Left ventricle myocardium inferior (tissue), 1 donor: ENCODE measurements around the gene MGAT4A. TPM values are rescaled to one million over a fixed set of nuclear protein-coding genes. Genes with fewer than 3 reads are reported as not detected.

ENCODE experiments used
- DNase-seq: peaks from one replicate; pipeline ENCODE4 v3.0.0-alpha.2; 2020
- H3K27ac ChIP-seq: fragments of 200-600 bp; replicated peaks from 2 replicates; pipeline ENCODE4 v1.8.0; 2021
- H3K27me3 ChIP-seq: fragments of 200-600 bp; 2 replicates; pipeline ENCODE4 v1.8.0; 2021; ENCODE audit warnings: low read depth
- H3K36me3 ChIP-seq: fragments of 200-600 bp; 2 replicates; pipeline ENCODE4 v1.8.0; 2021
- H3K4me1 ChIP-seq: fragments of 200-600 bp; 2 replicates; pipeline ENCODE4 v1.8.0; 2021
- H3K4me3 ChIP-seq: fragments of 200-600 bp; 2 replicates; pipeline ENCODE4 v1.8.0; 2021; ENCODE audit warnings: mild to moderate bottlenecking, moderate library complexity
- H3K9me3 ChIP-seq: fragments of 200-600 bp; replicated peaks from 2 replicates; pipeline ENCODE4 v1.8.0; 2021
- intact Hi-C: fragments of 100-400 bp; cut with micrococcal nuclease; formaldehyde crosslinking; loops from one replicate; pipeline ENCODE4 v1.11.0; 2022
- total RNA-seq: library from RNA; stranded (reverse); fragmentation: NEBNext Ultra II Directional; extraction: Animal tissue kit (Norgen Biotek cat#: 25700); gene quantifications from one replicate; pipeline ENCODE4 v1.2.1, GENCODE V29; 2021
- TF ChIP-seq, protein P1 (sequence below): fragments of 200-600 bp; IDR thresholded peaks from 2 replicates; pipeline ENCODE4 v1.8.0; 2021; ENCODE audit warnings: antibody characterized with exemption, mild to moderate bottlenecking, borderline replicate concordance
- donor health status: DM: no; HTN: yes; CAD: no; lungs with severe emphysema.

Gene MGAT4A
- total RNA-seq, 1 donor from 2014 or later, result 18.4 TPM

DNA sequence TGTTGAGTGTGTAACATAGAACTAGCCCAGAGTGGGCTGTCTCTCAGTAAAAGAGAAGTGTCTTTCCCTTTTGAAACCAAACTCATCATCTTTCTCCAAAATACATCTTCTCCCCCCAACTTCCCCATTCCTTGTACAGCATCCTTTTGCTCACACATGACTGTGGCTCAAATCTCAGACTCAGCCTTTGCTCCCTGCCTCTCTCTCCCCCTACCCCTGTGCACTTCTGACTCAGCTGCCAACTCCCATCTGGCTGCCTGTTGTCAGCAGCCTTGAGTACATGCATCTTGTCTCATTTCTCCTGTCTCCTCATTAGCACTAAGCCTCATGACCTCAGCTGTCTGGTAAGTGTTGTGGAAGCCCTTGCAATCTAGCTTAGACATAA lies 18.1 kb upstream of the MGAT4A start:
- DNase-seq, result no peak
- Histone ChIP-seq H3K9me3 (no peaks in the 10 kb centered on the region), H3K27me3 (peaks cover 5% of the 10 kb centered on the region), H3K36me3 (no peaks in the 10 kb centered on the region), H3K4me1 (peaks cover 7% of the 10 kb centered on the region), H3K4me3 (no peak overlapping the region), H3K27ac (no peak overlapping the region)
- intact Hi-C loops, result no loop called here
- TF ChIP-seq, protein P1, sequence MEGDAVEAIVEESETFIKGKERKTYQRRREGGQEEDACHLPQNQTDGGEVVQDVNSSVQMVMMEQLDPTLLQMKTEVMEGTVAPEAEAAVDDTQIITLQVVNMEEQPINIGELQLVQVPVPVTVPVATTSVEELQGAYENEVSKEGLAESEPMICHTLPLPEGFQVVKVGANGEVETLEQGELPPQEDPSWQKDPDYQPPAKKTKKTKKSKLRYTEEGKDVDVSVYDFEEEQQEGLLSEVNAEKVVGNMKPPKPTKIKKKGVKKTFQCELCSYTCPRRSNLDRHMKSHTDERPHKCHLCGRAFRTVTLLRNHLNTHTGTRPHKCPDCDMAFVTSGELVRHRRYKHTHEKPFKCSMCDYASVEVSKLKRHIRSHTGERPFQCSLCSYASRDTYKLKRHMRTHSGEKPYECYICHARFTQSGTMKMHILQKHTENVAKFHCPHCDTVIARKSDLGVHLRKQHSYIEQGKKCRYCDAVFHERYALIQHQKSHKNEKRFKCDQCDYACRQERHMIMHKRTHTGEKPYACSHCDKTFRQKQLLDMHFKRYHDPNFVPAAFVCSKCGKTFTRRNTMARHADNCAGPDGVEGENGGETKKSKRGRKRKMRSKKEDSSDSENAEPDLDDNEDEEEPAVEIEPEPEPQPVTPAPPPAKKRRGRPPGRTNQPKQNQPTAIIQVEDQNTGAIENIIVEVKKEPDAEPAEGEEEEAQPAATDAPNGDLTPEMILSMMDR, result no peak

DNA sequence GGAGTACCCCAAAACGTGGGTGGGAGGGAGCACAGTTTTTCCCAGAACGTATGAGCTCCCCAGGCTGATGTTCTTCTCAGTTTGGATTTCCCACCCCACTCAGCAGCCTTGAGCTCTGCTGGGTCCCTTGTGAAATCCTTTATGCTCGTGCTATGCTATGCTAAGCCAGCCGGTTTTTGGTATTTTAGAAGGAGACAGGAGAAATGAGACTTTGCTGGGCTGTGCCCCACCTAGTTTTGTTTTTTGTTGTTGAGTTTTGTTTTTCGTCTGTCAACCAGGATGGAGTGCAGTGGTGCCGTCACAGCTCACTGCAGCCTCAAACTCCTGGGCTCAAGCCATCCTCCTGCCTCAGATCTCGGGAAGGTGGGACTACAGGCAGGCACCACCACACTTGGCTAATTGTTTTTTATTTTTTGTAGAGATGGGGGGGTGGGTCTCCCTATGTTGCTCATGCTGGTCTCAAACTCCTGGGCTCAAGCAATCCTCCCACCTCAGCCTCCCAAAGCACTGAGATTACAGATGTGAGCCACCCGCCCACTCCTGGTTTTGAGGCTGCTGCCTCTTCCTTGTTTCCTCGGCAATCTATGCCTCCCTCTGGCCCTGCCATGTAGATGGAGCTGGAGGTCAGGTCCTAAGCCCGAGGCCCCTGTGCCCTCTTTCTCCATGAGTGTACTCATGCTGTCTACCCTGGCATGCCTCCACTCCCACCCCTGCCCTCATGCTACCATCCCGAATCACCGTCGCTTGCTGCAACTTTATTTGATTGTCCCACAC lies 17.5 kb upstream of the MGAT4A start:
- no peaks in the 10 kb centered on the region for H3K9me3 ChIP-seq
- DNase-seq, result no peak
- H3K4me1 ChIP-seq, result peaks cover 12% of the 10 kb centered on the region
- intact Hi-C loops, result no loop called here
- TF ChIP-seq, protein P1, result no peak
- no peaks in the 10 kb centered on the region for H3K27me3 ChIP-seq
- no peaks in the 10 kb centered on the region for H3K36me3 ChIP-seq
- peak overlapping the region; percentile 19 for H3K27ac ChIP-seq
- H3K4me3 ChIP-seq, result no peak overlapping the region

DNA sequence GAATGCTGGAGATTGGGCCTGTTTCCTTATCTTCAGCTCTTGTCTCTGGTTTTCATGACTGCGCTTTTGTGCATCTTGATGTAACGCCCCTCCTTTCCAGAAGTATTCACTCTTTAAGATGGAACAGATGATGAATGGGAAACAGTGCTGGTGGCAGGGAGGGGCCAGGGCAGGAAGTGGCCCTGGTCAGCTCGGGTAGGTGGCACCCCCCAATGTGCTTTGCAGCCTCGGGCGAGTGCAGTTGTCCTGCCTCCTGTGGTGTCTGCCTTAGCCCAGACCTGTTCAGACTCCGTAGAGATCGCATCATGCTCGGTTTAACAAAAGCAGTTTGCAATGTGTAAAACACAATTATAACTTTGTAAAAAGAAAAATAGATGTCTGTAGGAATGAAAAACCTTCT lies 17.0 kb upstream of the MGAT4A start:
- no peaks in the 10 kb centered on the region for H3K36me3 ChIP-seq
- H3K4me1 ChIP-seq, result peaks cover 18% of the 10 kb centered on the region
- intact Hi-C loops, result no loop called here
- no peak overlapping the region for H3K4me3 ChIP-seq
- no peak overlapping the region for H3K27ac ChIP-seq
- TF ChIP-seq, protein P1, result no peak
- H3K9me3 ChIP-seq, result no peaks in the 10 kb centered on the region
- no peak for DNase-seq
- H3K27me3 ChIP-seq, result no peaks in the 10 kb centered on the region

DNA sequence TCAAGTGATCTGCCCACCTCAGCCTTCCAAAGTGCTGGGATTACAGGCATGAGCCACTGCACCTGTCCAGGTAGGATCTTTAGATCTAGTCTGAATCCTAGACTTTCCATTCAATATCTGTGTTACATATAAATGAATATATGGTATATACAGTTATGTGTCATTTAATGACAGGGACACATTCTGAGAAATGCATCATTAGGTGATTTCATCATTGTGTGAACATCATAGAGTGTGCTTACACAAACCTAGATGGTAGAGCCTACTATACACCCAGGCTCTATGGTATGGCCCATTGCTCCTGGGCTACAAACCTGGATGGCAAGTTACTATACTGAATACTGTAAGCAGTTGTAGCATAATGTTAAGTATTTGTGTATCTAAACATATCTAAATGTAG lies 15.5 kb upstream of the MGAT4A start:
- no peak overlapping the region for H3K4me3 ChIP-seq
- H3K36me3 ChIP-seq, result no peaks in the 10 kb centered on the region
- DNase-seq, result no peak
- H3K9me3 ChIP-seq, result no peaks in the 10 kb centered on the region
- no peaks in the 10 kb centered on the region for H3K27me3 ChIP-seq
- TF ChIP-seq, protein P1, result no peak
- no peak overlapping the region for H3K27ac ChIP-seq
- peaks cover 18% of the 10 kb centered on the region for H3K4me1 ChIP-seq
- intact Hi-C loops, result no loop called here

DNA sequence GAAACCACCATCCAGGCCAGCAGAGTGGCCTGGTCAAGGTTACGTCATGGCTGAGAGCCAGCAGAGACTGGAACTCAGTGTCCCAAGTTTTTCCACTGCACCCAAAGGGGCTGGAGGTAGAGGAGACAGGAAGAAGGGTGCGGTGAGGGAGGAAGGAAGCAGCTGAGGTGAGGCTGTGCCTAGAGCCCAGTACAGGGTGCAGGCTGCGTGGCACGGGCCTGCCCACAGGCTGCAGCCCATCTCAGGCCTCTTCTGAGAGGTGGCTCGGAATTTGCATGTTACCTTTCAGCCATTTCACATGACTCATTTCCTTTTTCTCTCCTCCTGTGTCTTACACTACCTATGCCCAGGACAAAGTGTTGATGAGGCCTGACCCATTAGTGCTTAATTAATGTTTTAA lies 13.7 kb upstream of the MGAT4A start:
- Histone ChIP-seq H3K27ac (no peak overlapping the region), H3K4me3 (no peak overlapping the region), H3K4me1 (peaks cover 18% of the 10 kb centered on the region), H3K9me3 (no peaks in the 10 kb centered on the region), H3K36me3 (no peaks in the 10 kb centered on the region), H3K27me3 (no peaks in the 10 kb centered on the region)
- no peak for DNase-seq
- TF ChIP-seq, protein P1, result no peak
- intact Hi-C loops, result no loop called here
